ENCODE data around the gene PSMD9.
"Not testable (repeated sequence)": the region's sequence is repeated elsewhere in the genome, so short reads cannot be mapped to it uniquely, and the experiment has no call there.

PSMD9 gene

GRCh38 chr12:121858318-121858661, 30.3 kb upstream of the PSMD9 start:
- no peak for TF ChIP-seq CTCF (IDR thresholded peaks at IDR 0.05; ENCODE audit: poor library complexity, severe bottlenecking)
- DNase-seq (ENCODE audit: low spot score), result no peak
- Histone ChIP-seq H3K27me3 (ENCODE audit: insufficient read depth, poor library complexity, severe bottlenecking) (no peaks in the 10 kb centered on the region), H3K4me3 (ENCODE audit: severe bottlenecking) (no peak overlapping the region), H3K4me1 (ENCODE audit: insufficient read depth, poor library complexity, severe bottlenecking) (peaks cover 4% of the 10 kb centered on the region), H3K36me3 (ENCODE audit: low read depth) (no peaks in the 10 kb centered on the region), H3K27ac (ENCODE audit: poor library complexity, severe bottlenecking) (no peak overlapping the region), H3K9me3 (ENCODE audit: severe bottlenecking) (no peaks in the 10 kb centered on the region)
- ATAC-seq (ENCODE audit: low read depth), result no peak

GRCh38 chr12:121858662-121859572, 29.7 kb upstream of the PSMD9 start, which contains the start of gene HPD:
Gene HPD, minus strand, starts transcription at chr12:121858859. Its CDS starts 36 bp downstream, at chr12:121858823.
- Histone ChIP-seq H3K4me3 (ENCODE audit: severe bottlenecking) (no peak within 1 kb of the TSS), H3K27ac (ENCODE audit: poor library complexity, severe bottlenecking) (no peak within 1 kb of the TSS), H3K4me1 (ENCODE audit: insufficient read depth, poor library complexity, severe bottlenecking) (peaks cover 4% of the 10 kb centered on the region), H3K27me3 (ENCODE audit: insufficient read depth, poor library complexity, severe bottlenecking) (no peaks in the 10 kb centered on the region), H3K36me3 (ENCODE audit: low read depth) (no peaks in the 10 kb centered on the region), H3K9me3 (ENCODE audit: severe bottlenecking) (no peaks in the 10 kb centered on the region)
- no peak for TF ChIP-seq CTCF (IDR thresholded peaks at IDR 0.05; ENCODE audit: poor library complexity, severe bottlenecking)
- ATAC-seq (ENCODE audit: low read depth), result peak; percentile 80
- no peak for DNase-seq (ENCODE audit: low spot score)

GRCh38 chr12:121860257-121860656, 28.3 kb upstream of the PSMD9 start:
- ATAC-seq (ENCODE audit: low read depth) (no peak), DNase-seq (ENCODE audit: low spot score) (no peak)
- Histone ChIP-seq H3K4me3 (ENCODE audit: severe bottlenecking) (no peak overlapping the region), H3K27ac (ENCODE audit: poor library complexity, severe bottlenecking) (no peak overlapping the region), H3K27me3 (ENCODE audit: insufficient read depth, poor library complexity, severe bottlenecking) (no peaks in the 10 kb centered on the region), H3K36me3 (ENCODE audit: low read depth) (no peaks in the 10 kb centered on the region), H3K9me3 (ENCODE audit: severe bottlenecking) (no peaks in the 10 kb centered on the region), H3K4me1 (ENCODE audit: insufficient read depth, poor library complexity, severe bottlenecking) (peaks cover 4% of the 10 kb centered on the region)
- no peak for TF ChIP-seq CTCF (IDR thresholded peaks at IDR 0.05; ENCODE audit: poor library complexity, severe bottlenecking)

GRCh38 chr12:121860699-121861098, 27.9 kb upstream of the PSMD9 start:
- H3K27ac ChIP-seq (ENCODE audit: poor library complexity, severe bottlenecking), result not testable (repeated sequence)

GRCh38 chr12:121861636-121862254, 26.8 kb upstream of the PSMD9 start:
- H3K36me3 ChIP-seq (ENCODE audit: low read depth), result no peaks in the 10 kb centered on the region
- no peak overlapping the region for H3K27ac ChIP-seq (ENCODE audit: poor library complexity, severe bottlenecking)
- no peaks in the 10 kb centered on the region for H3K9me3 ChIP-seq (ENCODE audit: severe bottlenecking)
- no peak for TF ChIP-seq CTCF (IDR thresholded peaks at IDR 0.05; ENCODE audit: poor library complexity, severe bottlenecking)
- no peak for DNase-seq (ENCODE audit: low spot score)
- no peak; the same call in 2 of the 3 replicates for ATAC-seq (ENCODE audit: low read depth)
- no peaks in the 10 kb centered on the region for H3K27me3 ChIP-seq (ENCODE audit: insufficient read depth, poor library complexity, severe bottlenecking)
- no peak overlapping the region for H3K4me3 ChIP-seq (ENCODE audit: severe bottlenecking)
- peaks cover 4% of the 10 kb centered on the region for H3K4me1 ChIP-seq (ENCODE audit: insufficient read depth, poor library complexity, severe bottlenecking)

More at GRCh38 chr12:121860699-121861098, 27.9 kb upstream of the PSMD9 start:
- not testable (repeated sequence) for ATAC-seq (ENCODE audit: low read depth); DNase-seq (ENCODE audit: low spot score); H3K27me3 ChIP-seq (ENCODE audit: insufficient read depth, poor library complexity, severe bottlenecking); H3K36me3 ChIP-seq (ENCODE audit: low read depth); H3K9me3 ChIP-seq (ENCODE audit: severe bottlenecking); H3K4me3 ChIP-seq (ENCODE audit: severe bottlenecking); H3K4me1 ChIP-seq (ENCODE audit: insufficient read depth, poor library complexity, severe bottlenecking)
